Colonic mucosa (tissue), 4 donors: Measurements from ENCODE around the gene TPST2. TPM values are rescaled to one million over a fixed set of nuclear protein-coding genes. Genes with fewer than 3 reads are reported as not detected.

Experiments
- DNase-seq: peaks from one replicate; pipeline ENCODE4 v3.0.0-alpha.2; 2020
- H3K27ac ChIP-seq: fragments of 200-600 bp; one replicate; pipeline ENCODE4 v1.8.0; 2021
- H3K27me3 ChIP-seq: fragments of 200-600 bp; one replicate; pipeline ENCODE4 v1.8.0; 2021
- H3K36me3 ChIP-seq: fragments of 200-600 bp; one replicate; pipeline ENCODE4 v1.8.0; 2021
- H3K4me1 ChIP-seq: fragments of 200-600 bp; one replicate; pipeline ENCODE4 v1.8.0; 2021; ENCODE audit warnings: mild to moderate bottlenecking
- H3K4me3 ChIP-seq: fragments of 200-600 bp; one replicate; pipeline ENCODE4 v1.8.0; 2021
- H3K9ac ChIP-seq, 2 donors: one replicate each; pipeline ENCODE4 v1.7.0; 2013; ENCODE audit warnings: control low read depth in 2 of 2, low read depth in 2 of 2, low read length in 2 of 2
- H3K9me3 ChIP-seq: fragments of 200-600 bp; one replicate; pipeline ENCODE4 v1.8.0; 2021
- CTCF ChIP-seq: fragments of 200-600 bp; IDR thresholded peaks from one replicate; pipeline ENCODE4 v1.8.0; 2022; ENCODE audit warnings: antibody characterized with exemption, mild to moderate bottlenecking
- intact Hi-C: fragments of 100-400 bp; cut with DNase I; formaldehyde crosslinking; loops from one replicate; pipeline ENCODE4 v1.14.1; 2022
- total RNA-seq, 2 donors: library from RNA; stranded (reverse); fragmentation: NEBNext Ultra II Directional in 1 of 2; extraction: Animal tissue kit (Norgen Biotek cat#: 25700) in 1 of 2; gene quantifications; one replicate each; pipeline ENCODE4 v1.2.1, GENCODE V29; 2021
- donor health status: healthy.
- donor health status: DM: no; HTN: no; CAD: no.
- donor health status: DM: no; HTN: no; CAD: no.

The TPST2 gene
- total RNA-seq, 2 donors from 2014 or later = 13.3 to 19.9 TPM

GRCh38 chr22:26499188-26499703, 90.7 kb downstream of the TPST2 start:
- H3K27me3 ChIP-seq = no peaks in the 10 kb centered on the region
- no peak overlapping the region for H3K4me3 ChIP-seq
- intact Hi-C loops = no loop called here
- no peak overlapping the region for H3K27ac ChIP-seq
- no peak for TF ChIP-seq CTCF
- H3K4me1 ChIP-seq = no peaks in the 10 kb centered on the region
- H3K36me3 ChIP-seq = peaks cover 23% of the 10 kb centered on the region
- no peak overlapping the region for H3K9ac ChIP-seq
- no peak for DNase-seq
- H3K9me3 ChIP-seq = no peaks in the 10 kb centered on the region

GRCh38 chr22:26496456-26496855, 93.5 kb downstream of the TPST2 start:
- Histone ChIP-seq H3K9me3 (no peaks in the 10 kb centered on the region), H3K36me3 (peaks cover 20% of the 10 kb centered on the region), H3K27ac (no peak overlapping the region), H3K27me3 (no peaks in the 10 kb centered on the region), H3K4me3 (no peak overlapping the region), H3K9ac (no peak overlapping the region), H3K4me1 (no peaks in the 10 kb centered on the region)
- TF ChIP-seq CTCF = no peak
- no peak for DNase-seq
- intact Hi-C loops = no loop called here

- Histone ChIP-seq H3K27me3 (no peaks in the 10 kb centered on the region), H3K9me3 (no peaks in the 10 kb centered on the region), H3K4me1 (no peaks in the 10 kb centered on the region), H3K9ac (no peak overlapping the region), H3K36me3 (peaks cover 20% of the 10 kb centered on the region), H3K4me3 (no peak overlapping the region), H3K27ac (no peak overlapping the region)
- intact Hi-C loops = no loop called here
- TF ChIP-seq CTCF = no peak
- no peak for DNase-seq
Measured at GRCh38 chr22:26494506-26494905, 95.4 kb downstream of the TPST2 start.

GRCh38 chr22:26492220-26492619, 97.7 kb downstream of the TPST2 start:
- Histone ChIP-seq H3K27me3 (no peaks in the 10 kb centered on the region), H3K9ac (no peak overlapping the region), H3K4me1 (no peaks in the 10 kb centered on the region), H3K4me3 (no peak overlapping the region), H3K36me3 (peaks cover 9% of the 10 kb centered on the region), H3K9me3 (no peaks in the 10 kb centered on the region), H3K27ac (no peak overlapping the region)
- no peak for DNase-seq
- TF ChIP-seq CTCF = no peak
- intact Hi-C loops = no loop called here

GRCh38 chr22:26489447-26490036, 100.4 kb downstream of the TPST2 start:
- intact Hi-C loops = no loop called here
- H3K9ac ChIP-seq = no peak overlapping the region

More at GRCh38 chr22:26489447-26490036, 100.4 kb downstream of the TPST2 start:
- Histone ChIP-seq H3K36me3 (peaks cover 9% of the 10 kb centered on the region), H3K4me1 (no peaks in the 10 kb centered on the region), H3K27me3 (no peaks in the 10 kb centered on the region), H3K27ac (no peak overlapping the region), H3K9me3 (no peaks in the 10 kb centered on the region), H3K4me3 (no peak overlapping the region)
- TF ChIP-seq CTCF = no peak
- no peak for DNase-seq
